CD4-positive, alpha-beta T cell treated with Interleukin-17A for 1 hour (primary cell): Measurements from ENCODE around the gene TSR2.
"Not testable (repeated sequence)": the region's sequence is repeated elsewhere in the genome, so short reads cannot be mapped to it uniquely, and the experiment has no call there.

Experiments
- DNase-seq: peaks from one replicate; pipeline ENCODE4 v3.0.0-alpha.2; 2020

Gene TSR2

DNA sequence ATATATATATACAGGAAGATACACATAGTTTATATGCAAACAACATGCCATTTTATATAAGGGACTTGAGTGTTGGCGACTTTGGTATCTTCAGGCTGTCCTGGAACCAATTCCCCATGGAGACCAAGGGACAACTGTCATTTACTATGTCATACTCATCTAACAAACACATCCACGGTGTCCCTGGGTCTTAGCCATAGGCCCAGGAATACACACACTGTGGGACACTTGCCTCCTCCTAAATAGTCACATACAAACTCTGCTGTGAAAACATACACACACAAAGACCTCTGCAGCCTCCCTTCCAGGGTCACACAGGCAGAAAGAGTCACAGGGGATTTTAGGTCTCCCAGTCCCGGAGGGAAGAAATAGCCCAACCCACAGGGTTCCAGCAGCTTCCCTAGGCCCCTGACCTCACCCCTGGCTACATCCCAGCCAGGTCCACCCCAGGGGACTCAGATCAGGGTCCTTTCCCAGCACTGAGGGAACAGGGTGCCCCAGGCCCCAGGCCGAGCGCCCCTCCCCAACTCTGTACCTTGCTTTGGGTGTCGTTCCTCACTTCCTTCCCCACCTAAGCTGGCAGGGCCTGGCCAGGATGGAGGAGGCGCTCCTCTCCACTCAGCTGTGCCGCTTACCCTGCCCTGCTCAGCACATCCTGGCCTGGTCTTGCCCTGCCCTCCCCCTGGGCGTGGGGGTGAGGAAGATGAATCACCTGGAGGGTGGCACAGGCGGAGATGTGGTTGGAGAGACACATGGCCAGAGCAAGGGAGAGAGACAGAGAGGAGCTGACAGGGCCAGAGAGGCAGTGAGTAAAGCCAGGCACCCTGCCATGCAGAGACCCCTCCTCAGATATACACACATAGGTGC is 34.0 kb downstream of the TSR2 start:
- no peak for DNase-seq

DNA sequence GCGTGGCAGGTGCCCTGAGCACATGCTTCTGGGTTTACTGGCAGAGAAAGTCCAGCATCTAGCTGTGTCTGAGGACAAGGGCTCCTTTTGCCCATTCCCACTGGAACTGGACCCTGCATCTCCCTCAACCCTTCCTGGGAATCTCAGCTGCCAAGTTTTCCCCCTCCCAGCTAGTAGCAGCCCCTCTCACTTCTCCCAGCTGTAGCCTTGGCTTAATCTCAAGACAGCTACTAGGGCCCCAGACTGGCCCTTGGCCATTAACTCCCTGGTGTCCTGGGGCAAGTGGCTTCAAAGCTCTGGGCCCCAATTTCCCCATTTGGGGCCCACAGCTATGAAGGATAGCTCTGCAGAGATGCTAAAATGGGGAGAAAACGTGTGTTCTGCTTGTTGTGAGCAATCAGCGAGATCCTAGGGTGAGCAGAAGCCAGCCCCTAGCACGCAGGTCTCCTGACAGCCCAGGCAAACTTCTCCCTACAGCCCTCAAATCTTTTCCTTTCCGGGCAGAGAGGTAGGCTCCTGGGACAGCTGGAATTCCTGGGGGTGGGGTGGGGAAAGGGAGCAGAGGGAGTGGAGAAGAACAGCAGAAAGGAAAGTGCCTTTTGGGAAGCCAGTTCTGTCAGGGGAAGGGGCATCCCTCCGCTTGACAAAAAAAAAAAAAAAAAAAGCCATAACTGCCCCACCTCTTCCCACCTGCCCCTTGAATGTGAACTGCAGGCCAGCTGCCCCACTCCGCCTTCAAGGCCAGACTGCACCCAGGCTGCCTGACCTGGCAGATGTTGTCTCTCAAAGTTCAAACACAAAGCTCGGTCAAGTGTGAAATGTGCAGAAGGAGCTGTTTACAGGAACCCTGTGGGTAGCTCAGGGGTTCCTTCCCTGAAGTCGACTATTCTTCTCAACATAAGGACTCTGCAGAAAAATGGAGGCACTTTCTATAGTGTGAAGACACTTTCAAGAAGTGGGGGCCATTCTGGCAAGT is 39.2 kb downstream of the TSR2 start:
- DNase-seq = no peak

GRCh38 chrX:54482839-54483593 is 42.8 kb downstream of the TSR2 start:
- DNase-seq = no peak

DNA sequence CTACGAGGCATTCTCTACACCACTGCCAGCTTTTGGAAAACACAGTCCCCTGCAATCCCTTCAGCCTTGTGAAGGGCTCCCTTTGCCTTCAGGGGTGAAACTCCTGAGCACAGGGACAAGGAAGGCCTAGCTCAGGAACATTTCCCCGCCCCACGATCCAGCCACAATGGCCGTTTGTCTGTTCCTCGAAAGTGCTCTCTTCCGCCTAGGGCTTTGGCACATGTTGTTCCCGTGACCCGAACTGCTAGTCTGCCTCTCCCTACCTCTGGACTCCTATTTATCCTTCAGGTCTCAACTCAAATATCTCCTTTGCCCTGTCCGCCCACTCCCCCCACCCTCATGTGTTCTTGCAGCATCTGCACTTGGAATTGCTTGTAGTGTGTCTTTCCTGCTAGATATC is 43.7 kb downstream of the TSR2 start:
- no peak for DNase-seq

DNA sequence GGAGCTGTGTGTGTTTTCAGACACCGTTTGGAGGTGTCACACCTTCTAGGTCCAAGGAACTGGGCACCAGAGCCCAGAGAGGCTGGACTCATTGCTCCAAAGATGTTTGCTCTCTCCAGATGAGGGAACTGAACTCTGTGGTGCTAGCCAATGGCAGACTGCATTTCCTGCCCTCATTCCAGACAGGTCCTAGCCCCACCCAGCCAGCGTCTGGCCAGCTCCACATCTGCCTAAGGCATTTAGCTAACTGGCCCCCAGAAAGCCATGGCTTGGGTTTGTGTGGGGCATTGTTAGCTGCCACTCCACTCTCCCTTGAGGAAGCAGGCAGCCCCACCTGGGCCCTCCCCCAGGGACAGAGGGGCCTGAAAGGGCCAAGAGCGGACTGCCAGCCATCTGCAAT is 44.5 kb downstream of the TSR2 start:
- no peak for DNase-seq

DNA sequence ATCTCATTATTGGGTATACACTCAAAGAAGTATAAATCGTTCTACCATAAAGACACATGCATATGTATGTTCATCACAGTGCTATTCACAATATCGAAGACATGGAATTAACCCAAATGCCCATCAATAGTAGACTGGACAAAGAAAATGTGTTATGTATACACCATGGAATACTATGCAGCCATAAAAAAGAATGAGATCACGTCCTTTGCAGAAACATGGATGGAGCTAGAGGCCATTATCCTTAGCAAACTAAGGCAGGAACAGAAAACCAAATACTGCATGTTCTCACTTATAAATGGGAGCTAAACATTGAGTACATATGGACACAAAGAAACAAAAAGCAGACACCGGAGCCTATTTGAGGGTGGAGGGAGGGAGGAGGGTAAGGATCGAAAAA is 49.6 kb downstream of the TSR2 start:
- not testable (repeated sequence) for DNase-seq

GRCh38 chrX:54492340-54492739 is 52.1 kb downstream of the TSR2 start:
- DNase-seq = no peak

DNA sequence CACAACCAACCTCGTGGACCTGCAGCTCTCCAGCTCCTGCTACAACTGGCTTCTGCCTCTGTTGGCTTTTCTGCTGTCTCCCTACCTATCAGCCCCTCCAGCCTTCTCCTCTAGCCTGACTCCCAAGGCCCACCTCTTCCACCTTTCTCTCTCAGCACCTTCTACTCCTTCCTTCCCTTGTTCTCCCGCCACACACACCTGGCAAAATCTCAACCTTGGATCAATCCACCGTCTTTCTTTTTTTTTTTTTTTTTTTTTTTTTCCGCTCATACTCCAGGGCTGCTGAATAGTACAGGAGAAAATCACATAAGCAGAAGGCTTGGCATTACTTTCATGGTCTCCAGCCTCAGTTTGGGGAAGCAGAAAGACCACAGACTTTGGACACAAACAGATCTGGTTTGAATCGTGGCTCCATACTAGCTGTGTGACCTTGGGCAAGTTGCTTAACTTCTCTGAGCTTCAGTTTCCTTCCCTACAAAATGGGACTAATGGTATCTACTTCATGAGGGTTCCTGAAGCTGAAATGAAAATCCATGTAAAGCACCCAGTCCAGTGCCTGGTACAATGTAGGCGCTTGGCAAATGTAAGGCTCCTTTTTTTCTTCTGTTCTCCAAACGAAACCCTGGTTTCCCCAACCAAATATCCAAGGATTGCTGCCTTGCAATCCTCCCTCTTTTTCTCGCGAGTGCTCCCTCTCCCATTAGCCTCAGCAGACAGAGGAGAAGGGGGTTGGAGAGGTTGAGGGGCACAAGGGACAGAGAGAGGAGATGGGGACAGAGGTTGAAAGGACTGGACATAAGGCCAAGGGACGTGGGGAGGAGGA is 54.2 kb downstream of the TSR2 start:
- DNase-seq = no peak
